Endodermal cell (in vitro differentiated cells): ENCODE measurements around the gene NF1. TPM values are rescaled to one million over a fixed set of nuclear protein-coding genes. Genes with fewer than 3 reads are reported as not detected.
A peak's percentile ranks its signal among the peaks of the same experiment; 100 is the strongest.

Source experiments
- DNase-seq: peaks from one replicate; pipeline ENCODE4 v3.0.0-alpha.2; 2017
- H3K27ac ChIP-seq: 2 replicates; pipeline ENCODE4 v1.5.1; 2013; ENCODE audit warnings: mild to moderate bottlenecking, low read depth, low read length, moderate library complexity
- H3K27me3 ChIP-seq: 2 replicates; pipeline ENCODE4 v1.6.1; 2013; ENCODE audit warnings: mild to moderate bottlenecking, low read length, moderate library complexity; ENCODE audit not compliant: insufficient read depth, control insufficient read depth, poor library complexity, severe bottlenecking
- H3K36me3 ChIP-seq: 2 replicates; pipeline ENCODE4 v1.7.0; 2013; ENCODE audit warnings: mild to moderate bottlenecking, low read length, moderate library complexity; ENCODE audit not compliant: control insufficient read depth, insufficient read depth
- H3K4me1 ChIP-seq: one replicate; pipeline ENCODE4 v1.7.0; 2013; ENCODE audit warnings: low read length; ENCODE audit not compliant: control insufficient read depth, insufficient read depth
- H3K4me3 ChIP-seq: 2 replicates; pipeline ENCODE4 v1.5.1; 2013; ENCODE audit warnings: mild to moderate bottlenecking, low read length, moderate library complexity
- H3K9ac ChIP-seq: 2 replicates; pipeline ENCODE4 v1.6.1; 2013; ENCODE audit warnings: mild to moderate bottlenecking, low read length, moderate library complexity; ENCODE audit not compliant: poor library complexity, severe bottlenecking; ENCODE audit errors: extremely low read depth
- H3K9me3 ChIP-seq: 2 replicates; pipeline ENCODE4 v1.6.1; 2013; ENCODE audit warnings: mild to moderate bottlenecking, low read length, moderate library complexity; ENCODE audit not compliant: control insufficient read depth
- H3K27ac Mint-ChIP-seq: 2 replicates; pipeline ENCODE4 v1.8.0; 2020; ENCODE audit warnings: mixed read lengths
- H3K27me3 Mint-ChIP-seq: 2 replicates; pipeline ENCODE4 v1.8.0; 2021; ENCODE audit warnings: mild to moderate bottlenecking, mixed read lengths; ENCODE audit not compliant: insufficient read depth
- H3K36me3 Mint-ChIP-seq: 2 replicates; pipeline ENCODE4 v1.8.0; 2020; ENCODE audit warnings: low read depth, mixed read lengths
- H3K4me1 Mint-ChIP-seq: 2 replicates; pipeline ENCODE4 v1.8.0; 2020; ENCODE audit warnings: mixed read lengths
- H3K4me3 Mint-ChIP-seq: 2 replicates; pipeline ENCODE4 v1.8.0; 2020; ENCODE audit warnings: mild to moderate bottlenecking, moderate library complexity, mixed read lengths
- H3K9me3 Mint-ChIP-seq: 2 replicates; pipeline ENCODE4 v1.8.0; 2020; ENCODE audit warnings: mild to moderate bottlenecking, mixed read lengths
- WGBS, 2 experiments: methylation state at CpG; one replicate each; pipeline versions ENCODE4 v1.1.5 to v1.1.7; 2013; ENCODE audit warnings: missing lambda C conversion rate in 2 of 2, mixed read lengths in 1 of 2; ENCODE audit not compliant: insufficient coverage in 1 of 2, insufficient read length in 1 of 2; 5-methylcytosine and 5-hydroxymethylcytosine counted together
- total RNA-seq, 2 donors: library from RNA; stranded (reverse); fragmentation: NEBNext Ultra II Directional in 1 of 2; extraction: Animal tissue kit (Norgen Biotek cat#: 25700) in 1 of 2; gene quantifications; 2 replicates in 1 of 2; 3 replicates in 1 of 2; pipeline ENCODE4 v1.2.1, GENCODE V29; 2021
- TF ChIP-seq, protein P1 (sequence below): fragments of 200-600 bp; sonication (generic); conservative IDR thresholded peaks from 2 replicates; pipeline ENCODE4 v1.5.0; 2021; ENCODE audit warnings: antibody characterized with exemption, mild to moderate bottlenecking

Gene NF1
- total RNA-seq, 2 donors from 2014 or later, result 61.9 to 69.3 TPM

GRCh38 chr17:31130286-31131224, 35.8 kb downstream of the NF1 start:
- DNase-seq, result peak; percentile 70

DNA sequence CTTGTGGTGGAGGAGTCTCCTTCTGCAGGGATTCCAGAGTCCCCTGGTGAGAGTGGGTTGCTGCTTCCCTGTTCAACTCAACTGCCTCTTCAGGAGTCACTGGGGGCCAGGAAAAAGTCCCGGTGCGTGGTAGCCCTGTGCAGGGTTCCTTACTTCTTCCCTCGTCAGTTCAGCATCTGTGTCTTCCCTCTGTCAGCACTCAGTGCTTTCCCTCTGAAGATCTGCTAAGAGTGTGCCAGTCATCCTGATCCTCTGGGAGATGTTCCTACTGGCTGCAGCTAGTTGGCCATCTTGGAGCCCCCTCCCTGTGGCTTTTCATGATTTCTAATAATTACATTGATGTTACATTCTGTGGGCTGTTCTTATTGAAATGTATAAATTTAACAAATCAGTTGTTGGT, 36.5 kb downstream of the NF1 start:
- TF ChIP-seq, protein P1, sequence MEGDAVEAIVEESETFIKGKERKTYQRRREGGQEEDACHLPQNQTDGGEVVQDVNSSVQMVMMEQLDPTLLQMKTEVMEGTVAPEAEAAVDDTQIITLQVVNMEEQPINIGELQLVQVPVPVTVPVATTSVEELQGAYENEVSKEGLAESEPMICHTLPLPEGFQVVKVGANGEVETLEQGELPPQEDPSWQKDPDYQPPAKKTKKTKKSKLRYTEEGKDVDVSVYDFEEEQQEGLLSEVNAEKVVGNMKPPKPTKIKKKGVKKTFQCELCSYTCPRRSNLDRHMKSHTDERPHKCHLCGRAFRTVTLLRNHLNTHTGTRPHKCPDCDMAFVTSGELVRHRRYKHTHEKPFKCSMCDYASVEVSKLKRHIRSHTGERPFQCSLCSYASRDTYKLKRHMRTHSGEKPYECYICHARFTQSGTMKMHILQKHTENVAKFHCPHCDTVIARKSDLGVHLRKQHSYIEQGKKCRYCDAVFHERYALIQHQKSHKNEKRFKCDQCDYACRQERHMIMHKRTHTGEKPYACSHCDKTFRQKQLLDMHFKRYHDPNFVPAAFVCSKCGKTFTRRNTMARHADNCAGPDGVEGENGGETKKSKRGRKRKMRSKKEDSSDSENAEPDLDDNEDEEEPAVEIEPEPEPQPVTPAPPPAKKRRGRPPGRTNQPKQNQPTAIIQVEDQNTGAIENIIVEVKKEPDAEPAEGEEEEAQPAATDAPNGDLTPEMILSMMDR, result no peak
- no peaks in the 10 kb centered on the region for H3K27me3 ChIP-seq
- H3K9me3 Mint-ChIP-seq, result no peaks in the 10 kb centered on the region
- WGBS, 2 experiments, result 94 to 98% methylated on average over 3 of the region's 3 CpGs
- DNase-seq, result no peak
- peaks cover 23% of the 10 kb centered on the region for H3K36me3 Mint-ChIP-seq
- H3K9me3 ChIP-seq, result no peaks in the 10 kb centered on the region
- peak overlapping the region; percentile 20 for H3K27ac Mint-ChIP-seq
- no peak overlapping the region for H3K9ac ChIP-seq
- H3K27ac ChIP-seq, result no peak overlapping the region
- no peak overlapping the region for H3K4me3 Mint-ChIP-seq
- peaks cover 11% of the 10 kb centered on the region for H3K4me1 Mint-ChIP-seq
- no peaks in the 10 kb centered on the region for H3K27me3 Mint-ChIP-seq
- H3K4me3 ChIP-seq, result no peak overlapping the region
- H3K36me3 ChIP-seq, result peaks cover 7% of the 10 kb centered on the region
- H3K4me1 ChIP-seq, result no peaks in the 10 kb centered on the region

More at GRCh38 chr17:31130286-31131224, 35.8 kb downstream of the NF1 start:
- H3K27me3 ChIP-seq, result no peaks in the 10 kb centered on the region
- TF ChIP-seq, protein P1, result no peak
- Mint-ChIP-seq H3K4me3 (no peak overlapping the region), H3K27ac (peak overlapping the region; percentile 55), H3K4me1 (peaks cover 11% of the 10 kb centered on the region), H3K27me3 (no peaks in the 10 kb centered on the region), H3K9me3 (no peaks in the 10 kb centered on the region), H3K36me3 (peaks cover 18% of the 10 kb centered on the region)
- 79 to 92% methylated on average over 9 to 15 of the region's 15 CpGs for WGBS, 2 experiments
- H3K27ac ChIP-seq, result no peak overlapping the region
- no peaks in the 10 kb centered on the region for H3K9me3 ChIP-seq
- H3K36me3 ChIP-seq, result peaks cover 5% of the 10 kb centered on the region
- no peak overlapping the region for H3K4me3 ChIP-seq
- H3K4me1 ChIP-seq, result no peaks in the 10 kb centered on the region
- no peak overlapping the region for H3K9ac ChIP-seq

DNA sequence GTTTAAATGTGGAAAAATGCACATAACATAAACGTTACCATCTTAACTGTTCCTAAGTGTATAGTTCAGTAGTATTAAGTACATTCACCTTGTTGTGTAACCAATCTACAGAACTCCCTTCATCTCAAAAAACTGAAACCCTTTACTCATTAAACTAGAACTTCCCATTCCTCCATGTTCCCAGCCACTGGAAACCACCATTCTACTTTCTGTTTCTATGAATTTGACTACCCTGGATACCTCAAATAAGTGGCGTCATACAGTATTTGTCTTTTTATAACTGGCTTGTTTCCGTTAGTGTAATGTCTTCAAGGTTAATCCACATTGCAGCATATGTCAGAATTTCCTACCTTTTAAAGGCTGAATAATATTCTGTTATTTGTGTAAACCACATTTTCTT, 38.2 kb downstream of the NF1 start:
- no peaks in the 10 kb centered on the region for H3K9me3 Mint-ChIP-seq
- no peak for DNase-seq
- peaks cover 11% of the 10 kb centered on the region for H3K4me1 Mint-ChIP-seq
- no peaks in the 10 kb centered on the region for H3K27me3 Mint-ChIP-seq
- Histone ChIP-seq H3K36me3 (peaks cover 17% of the 10 kb centered on the region), H3K27ac (no peak overlapping the region), H3K27me3 (no peaks in the 10 kb centered on the region), H3K4me1 (no peaks in the 10 kb centered on the region), H3K9me3 (no peaks in the 10 kb centered on the region), H3K4me3 (no peak overlapping the region), H3K9ac (no peak overlapping the region)
- WGBS, 2 experiments, result 94 to 100% methylated on average over 2 to 3 of the region's 3 CpGs
- H3K4me3 Mint-ChIP-seq, result no peak overlapping the region
- no peak overlapping the region for H3K27ac Mint-ChIP-seq
- H3K36me3 Mint-ChIP-seq, result peaks cover 32% of the 10 kb centered on the region
- TF ChIP-seq, protein P1, result no peak
